Measurements from ENCODE around the gene KLHL17.

- TF ChIP-seq CTCF (conservative IDR thresholded peaks at IDR 0.05; ENCODE audit: low read depth, low read length): no peak
- TF ChIP-seq EZH2phosphoT487 (IDR thresholded peaks at IDR 0.05; ENCODE audit: borderline replicate concordance, low read length): no peak
- TF ChIP-seq EZH2 (IDR thresholded peaks at IDR 0.05; ENCODE audit: low read length, unreplicated experiment): no peak
These were observed 52.9 kb downstream of the KLHL17 start, which contains the start of gene ISG15 for GRCh38 chr1:1013105-1013921.

Data from PC-3 (cell line).